ENCODE data around the gene PYGM. TPM values are rescaled to one million over a fixed set of nuclear protein-coding genes. Genes with fewer than 3 reads are reported as not detected.

Gene PYGM
- total RNA-seq, 1 experiment from 2014 or later = 3.6 TPM

DNA sequence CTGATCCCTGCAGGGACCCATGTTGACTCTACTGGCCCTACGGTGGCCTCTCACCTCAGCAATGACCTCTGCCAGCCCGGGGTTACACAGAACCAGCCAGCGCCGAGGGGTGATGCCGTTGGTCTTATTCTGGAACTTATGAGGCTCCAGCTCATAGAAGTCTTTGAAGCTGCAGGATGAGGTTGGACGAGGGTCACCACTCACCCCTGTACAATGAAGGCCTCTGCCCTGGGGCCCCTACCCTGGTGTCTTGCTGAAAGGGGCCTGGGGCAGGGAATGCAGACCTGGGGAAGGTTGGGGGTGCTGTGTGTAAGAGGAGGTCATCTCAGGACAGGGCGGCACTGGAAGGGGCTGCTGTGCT lies 6.8 kb downstream of the PYGM start:
- Histone ChIP-seq H3K4me2 (ENCODE audit: insufficient read depth, insufficient read length, low read length) (no peak overlapping the region), H2BK120ac (ENCODE audit: low read depth, low read length, poor library complexity, severe bottlenecking) (no peak overlapping the region), H3K27ac (ENCODE audit: insufficient read length, low read depth, low read length) (no peak overlapping the region), H3K4me1 (ENCODE audit: insufficient read depth, low read length) (no peaks in the 10 kb centered on the region), H2BK15ac (ENCODE audit: low read depth, low read length) (no peak overlapping the region), H3K79me1 (ENCODE audit: insufficient read depth, low read depth, low read length, poor library complexity, severe bottlenecking) (no peaks in the 10 kb centered on the region), H3T11ph (ENCODE audit: low read length) (no peak overlapping the region), H4K5ac (ENCODE audit: insufficient read length, low read depth, low read length) (no peak overlapping the region), H3K23ac (ENCODE audit: insufficient read length, low read depth, low read length) (no peak overlapping the region), H2AFZ (ENCODE audit: low read length) (no peak overlapping the region), H4K91ac (ENCODE audit: insufficient read length, low read depth, low read length) (no peak overlapping the region), H3K56ac (ENCODE audit: insufficient read length, low read depth, low read length) (no peak overlapping the region), H3K27me3 (ENCODE audit: insufficient read depth, low read length) (no peaks in the 10 kb centered on the region), H3K23me2 (ENCODE audit: insufficient read length, low read depth, low read length, poor library complexity, severe bottlenecking) (no peaks in the 10 kb centered on the region), H2BK20ac (ENCODE audit: low read depth, low read length, poor library complexity, severe bottlenecking) (no peak overlapping the region), H3K79me2 (ENCODE audit: insufficient read depth, low read length) (no peaks in the 10 kb centered on the region), H3K14ac (ENCODE audit: insufficient read depth, low read length) (no peak overlapping the region), H3K4ac (ENCODE audit: low read depth, low read length) (no peak overlapping the region), H3K9ac (ENCODE audit: extremely low read depth, insufficient read length, low read length) (no peak overlapping the region), H3K18ac (ENCODE audit: insufficient read length, low read depth, low read length) (no peak overlapping the region), H4K8ac (replicated peaks; ENCODE audit: insufficient read length, low read depth, low read length) (no peak overlapping the region), H3K9me3 (ENCODE audit: control insufficient read depth, low read depth, low read length) (no peaks in the 10 kb centered on the region), H4K20me1 (ENCODE audit: control insufficient read depth, insufficient read depth, insufficient read length) (no peaks in the 10 kb centered on the region), H2BK12ac (ENCODE audit: insufficient read length, low read depth, low read length) (no peak overlapping the region), H2BK5ac (ENCODE audit: insufficient read length, low read length) (no peak overlapping the region), H2AK5ac (ENCODE audit: insufficient read length, low read length) (no peak overlapping the region)
- Mint-ChIP-seq H3K27me3 (ENCODE audit: low read depth) (peaks cover 2% of the 10 kb centered on the region), H3K9me3 (no peaks in the 10 kb centered on the region), H3K27ac (no peak overlapping the region), H3K4me3 (no peak overlapping the region; a peak in 1 of 5 replicates), H3K36me3 (ENCODE audit: insufficient read depth in 1 of 3, low read depth in 3 of 3) (peaks cover 0 to 14% (median 0%) of the 10 kb centered on the region in 3 experiments; a peak in 2 of 7 replicates), H3K4me1 (peaks cover 10 to 25% of the 10 kb centered on the region in 2 experiments)
- no peak for DNase-seq
- WGBS (ENCODE audit: extremely low coverage, insufficient read length, low lambda C conversion rate) = no CpG with 5 or more reads among the region's 7 CpGs
- TF ChIP-seq CTCF (conservative IDR thresholded peaks at IDR 0.05) = no peak

Measured in H9 (cell line).